Peyer's patch (tissue), 4 donors: ENCODE measurements around the gene FAM110D.

Experiments
- CTCF ChIP-seq, 6 experiments: fragments of 450-650 bp in 4 of 6; fragments of 200-600 bp in 2 of 6; sonication (generic) in 1 of 6; IDR thresholded peaks; one replicate each; pipeline ENCODE4 v1.5.1; 2017 to 2019; ENCODE audit warnings: antibody characterized with exemption in 6 of 6, mild to moderate bottlenecking in 3 of 6, moderate library complexity in 1 of 6
- POLR2A ChIP-seq, 2 donors: fragments of 450-650 bp; IDR thresholded peaks; one replicate each; pipeline ENCODE4 v1.5.1; 2017; ENCODE audit warnings: antibody characterized with exemption in 2 of 2, mild to moderate bottlenecking in 2 of 2, moderate library complexity in 2 of 2

DNA sequence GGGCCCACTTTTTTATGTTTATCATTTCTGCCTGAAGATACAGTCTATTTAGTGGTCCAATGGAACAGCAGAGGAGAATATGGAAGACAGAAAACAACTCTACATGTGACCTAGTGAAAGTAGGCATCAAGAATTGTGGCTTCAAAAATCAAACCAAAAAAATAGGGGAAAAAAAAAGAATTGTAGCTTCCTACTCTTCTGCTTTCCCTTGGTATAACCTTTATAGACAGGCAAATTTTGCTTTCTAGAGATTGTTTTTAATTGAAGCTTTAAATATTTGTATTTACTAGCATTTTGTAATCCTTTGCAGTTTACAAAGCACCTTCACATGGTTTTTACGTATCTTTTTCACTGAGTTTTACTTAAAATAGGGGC is 32.9 kb upstream of the FAM110D start:
- TF ChIP-seq CTCF (IDR thresholded peaks at IDR 0.05) (no peak), POLR2A (IDR thresholded peaks at IDR 0.05) (no peak)
